GM21529 (cell line): ENCODE results near the gene RAD51D.
"Not testable (repeated sequence)": the region's sequence is repeated elsewhere in the genome, so short reads cannot be mapped to it uniquely, and the experiment has no call there.

Source experiments
- ATAC-seq: cut with Tn5 transposase; IDR thresholded peaks from one replicate; pipeline ENCODE4 v1.9.1; 2021; ENCODE audit not compliant: unreplicated experiment

The RAD51D gene

DNA sequence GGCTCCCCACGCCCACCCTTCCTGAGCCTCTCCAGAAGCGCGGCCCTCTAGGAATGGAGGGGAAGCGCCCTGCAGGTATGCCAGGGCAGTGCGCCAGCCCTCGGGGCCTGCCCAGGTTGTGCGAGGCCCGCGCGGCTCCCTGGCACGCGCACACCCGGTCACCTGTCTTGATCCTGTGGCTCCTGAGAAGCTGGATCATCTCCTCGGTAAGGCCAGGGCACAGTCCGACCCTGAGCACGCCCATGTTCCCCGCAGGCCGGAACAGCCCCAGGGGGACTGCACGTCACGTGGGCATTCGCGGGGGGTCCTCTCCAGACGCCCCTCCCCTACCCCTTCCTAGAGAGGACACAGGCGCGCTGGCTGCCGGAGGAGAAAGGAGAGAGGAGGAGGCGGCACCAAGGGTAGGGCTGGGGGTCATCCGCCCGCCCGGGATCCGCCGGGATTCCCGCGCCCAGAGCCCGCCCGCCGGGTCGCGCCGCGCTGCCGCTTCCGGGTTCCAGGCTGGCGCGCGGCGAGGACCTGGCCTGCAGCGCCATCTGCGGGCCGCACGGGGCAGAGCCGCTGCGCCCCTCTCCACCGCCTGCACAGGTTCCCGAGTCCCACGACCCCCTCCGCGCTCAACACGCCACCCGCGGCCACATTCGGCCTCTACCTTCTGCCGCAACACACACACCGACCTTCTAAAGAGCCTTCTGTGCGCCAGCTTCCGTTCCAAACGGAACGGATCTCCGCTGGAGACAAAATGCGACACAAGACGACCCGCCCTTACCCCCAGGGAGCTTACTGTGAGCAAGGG, at the start of gene RAD51D:
RAD51D (minus strand) TSS at position 491 of the 796 bp plus-strand sequence; CDS start at position 244, 247 bp downstream.
- ATAC-seq, result peak; percentile 81

DNA sequence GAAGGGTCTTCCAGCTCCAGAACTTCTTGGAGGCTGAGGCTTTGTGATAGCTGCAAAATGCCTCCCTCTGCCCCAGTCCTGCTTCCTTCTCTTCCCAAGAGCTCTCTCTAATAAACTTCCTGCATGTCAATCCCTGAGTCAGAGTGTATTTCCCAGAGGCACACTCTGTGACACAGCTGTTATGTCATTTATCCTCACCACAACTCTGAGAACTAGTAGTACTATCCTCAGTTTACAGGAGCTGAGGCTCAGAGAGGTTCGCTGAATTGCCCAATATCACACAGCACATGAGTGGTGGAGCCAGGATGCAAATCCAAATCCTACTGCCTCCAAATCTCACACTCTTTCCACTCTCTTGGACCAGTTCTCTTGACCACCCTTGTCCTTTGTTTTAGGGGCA, 48.0 kb upstream of the RAD51D start:
- ATAC-seq, result no peak

DNA sequence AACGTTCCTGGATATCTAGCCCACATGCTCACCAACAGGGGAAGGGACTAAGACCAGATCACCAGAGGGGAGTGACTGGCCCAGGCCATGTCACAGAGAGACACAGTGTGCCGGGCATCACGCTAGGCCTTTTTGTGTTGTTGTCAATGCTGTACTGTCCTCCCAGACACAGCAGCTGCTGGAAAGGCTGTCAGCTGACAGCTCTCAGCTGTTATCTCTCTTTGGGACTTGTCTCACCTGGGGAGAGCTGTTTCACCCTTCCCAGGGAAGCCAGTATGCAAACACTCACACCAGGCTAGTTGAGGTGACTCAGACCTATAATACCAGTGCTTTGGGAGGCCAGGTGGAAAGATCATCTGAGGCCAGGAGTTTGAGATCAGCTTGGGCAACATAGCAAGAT, 47.4 kb upstream of the RAD51D start:
- ATAC-seq, result no peak

DNA sequence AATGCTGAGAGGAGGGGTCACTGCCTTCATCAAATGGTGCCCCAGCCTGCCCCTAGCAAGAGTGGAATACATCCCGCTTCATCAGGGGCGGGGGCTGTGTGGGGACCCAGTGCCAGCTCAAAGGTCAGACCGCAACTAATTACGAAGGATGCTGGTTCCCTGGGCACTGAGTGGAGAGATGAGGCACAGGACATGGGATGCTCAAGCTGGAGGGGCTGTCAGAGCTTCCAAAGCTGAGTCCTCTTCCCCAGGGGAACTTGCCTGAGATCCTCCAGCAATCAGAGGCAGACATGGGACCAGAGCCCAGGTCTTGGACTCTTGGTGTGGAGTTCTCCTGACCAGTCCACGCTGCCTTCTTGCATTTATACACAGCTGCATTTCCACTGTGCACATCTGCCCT, 46.9 kb upstream of the RAD51D start:
- no peak for ATAC-seq

DNA sequence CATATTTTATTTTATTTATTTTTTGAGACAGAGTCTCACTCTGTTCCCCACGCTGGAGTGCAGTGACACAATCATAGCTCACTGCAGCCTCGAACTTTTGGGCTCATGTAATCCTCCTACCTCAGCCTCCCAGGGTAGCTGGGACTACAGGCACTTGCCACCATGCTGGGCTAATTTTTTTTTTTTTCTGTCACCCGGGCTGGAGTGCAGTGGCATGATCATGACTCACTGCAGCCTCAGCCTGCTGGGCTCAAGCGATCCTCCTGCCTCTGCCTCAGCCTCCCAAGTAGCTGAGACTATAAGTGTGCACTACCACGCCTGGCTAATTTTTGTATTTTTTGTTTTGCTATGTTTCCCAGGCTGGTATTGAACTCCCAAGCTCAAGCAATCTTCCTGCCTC, 45.1 kb upstream of the RAD51D start:
- no peak for ATAC-seq

DNA sequence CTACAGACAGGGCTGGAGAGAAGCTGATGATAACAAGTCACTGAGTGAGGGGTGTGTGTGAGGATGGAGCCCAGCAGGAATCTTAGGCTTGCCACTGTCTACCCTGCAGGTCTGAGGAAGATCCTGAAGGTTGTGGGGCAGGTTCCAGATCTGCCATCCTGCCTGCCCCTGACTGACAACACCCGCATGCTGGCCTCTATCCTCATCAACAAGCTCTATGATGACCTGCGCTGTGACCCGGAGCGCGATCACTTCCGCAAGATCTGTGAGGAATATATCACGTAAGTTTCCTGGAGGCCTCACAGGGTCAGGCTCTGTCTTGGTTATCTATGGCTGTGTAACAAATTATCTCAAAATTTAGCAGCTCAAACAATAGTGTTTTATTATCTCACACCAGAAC, 44.2 kb upstream of the RAD51D start:
- no peak for ATAC-seq

DNA sequence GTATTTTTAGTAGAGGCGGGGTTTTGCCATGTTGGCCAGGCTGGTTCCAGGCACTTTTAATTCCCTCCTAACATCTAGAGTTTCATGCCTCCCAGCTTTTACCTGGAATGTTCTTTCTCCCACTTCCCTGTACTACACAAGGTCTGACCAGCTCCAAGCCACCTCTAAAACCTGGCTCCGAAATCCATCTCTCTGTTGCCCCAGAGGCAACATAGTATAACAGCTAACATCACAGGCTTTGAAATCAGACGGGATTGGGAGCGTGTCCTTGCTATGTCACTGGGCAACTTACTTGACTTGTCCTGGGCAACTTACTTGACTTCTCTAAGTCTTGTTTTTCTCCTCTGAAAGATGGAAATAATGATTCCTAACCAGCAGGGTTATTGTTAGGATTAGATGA, 43.1 kb upstream of the RAD51D start:
- no peak for ATAC-seq

DNA sequence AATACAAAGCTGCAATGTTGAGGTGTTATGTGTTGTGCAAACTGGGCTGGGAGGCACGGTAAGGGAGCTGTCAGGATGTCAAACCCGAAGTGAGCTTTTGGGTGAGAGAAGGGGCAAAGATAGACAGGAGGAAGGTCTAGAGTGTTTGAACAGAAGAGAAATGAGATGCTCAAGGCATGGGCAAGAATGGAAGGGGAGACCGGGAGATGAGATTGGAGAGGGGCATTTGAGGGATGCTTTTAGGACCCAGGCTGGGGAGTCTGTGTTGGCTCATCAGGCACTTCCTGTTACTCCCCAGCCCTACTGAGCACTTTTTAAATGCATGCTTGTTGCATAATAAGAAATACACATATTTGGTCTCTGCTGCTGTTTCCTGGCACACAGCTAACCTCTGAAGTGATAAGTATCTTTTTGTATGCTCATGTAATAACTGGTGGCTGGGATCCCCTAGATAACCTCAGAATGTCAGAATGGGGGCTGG, 41.7 kb upstream of the RAD51D start:
- no peak for ATAC-seq

DNA sequence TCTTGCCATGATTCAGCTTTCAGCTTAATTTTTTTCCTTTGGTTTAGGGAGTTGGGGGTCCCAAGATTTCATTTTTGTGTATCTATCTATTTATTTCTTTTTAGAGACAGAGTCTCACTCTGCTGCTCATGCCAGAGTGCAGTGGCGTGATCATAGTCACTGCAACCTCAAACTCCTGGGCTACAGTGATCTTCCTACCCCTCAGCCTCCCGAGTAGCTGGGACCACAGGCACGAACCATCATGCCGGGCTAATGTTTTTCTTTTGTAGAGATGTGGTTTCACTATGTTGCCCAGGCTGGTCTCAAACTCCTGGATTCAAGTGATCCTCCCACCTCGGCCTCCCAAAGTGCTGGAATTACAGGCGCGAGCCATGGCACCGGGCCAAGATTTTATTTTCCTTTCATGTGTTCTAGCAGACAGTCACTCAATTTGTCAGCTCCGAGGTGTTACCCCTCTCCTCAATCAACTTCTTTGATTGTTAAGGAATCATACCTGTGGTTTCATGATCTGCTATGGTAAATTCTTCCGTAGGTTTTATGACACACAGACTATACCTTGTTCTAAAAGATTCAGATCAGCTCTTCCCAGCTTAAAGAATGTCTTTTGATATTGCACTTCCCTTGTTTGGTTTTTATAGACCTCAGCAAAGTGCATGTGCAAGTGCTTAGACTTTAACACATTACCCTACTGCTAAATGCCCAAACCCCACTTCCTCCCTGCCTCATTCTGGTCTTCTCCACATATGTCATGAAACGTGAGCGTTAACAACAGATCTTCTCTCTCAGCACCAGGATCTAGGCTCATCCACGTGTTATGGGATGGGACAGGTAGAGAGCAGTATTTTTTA, 40.9 kb upstream of the RAD51D start:
- ATAC-seq, result no peak

DNA sequence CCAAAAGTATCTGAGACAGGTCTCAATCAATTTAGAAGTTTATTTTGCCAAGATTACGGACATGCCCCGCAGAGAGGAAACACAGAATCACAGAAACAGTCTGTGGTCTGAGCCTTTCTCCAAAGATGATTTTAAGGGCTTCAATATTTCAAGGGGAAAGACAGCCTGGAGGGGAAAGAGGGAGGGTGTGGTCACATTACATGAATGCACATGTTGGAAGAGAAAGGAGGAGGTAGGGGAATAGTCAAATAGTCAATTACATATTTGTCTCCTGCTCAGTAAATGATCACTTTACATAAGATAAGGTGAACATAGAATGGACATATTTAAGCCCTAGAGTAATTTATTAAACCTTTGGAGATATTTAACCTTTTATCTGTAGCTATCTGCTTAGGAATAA, 40.3 kb upstream of the RAD51D start:
- ATAC-seq, result no peak

DNA sequence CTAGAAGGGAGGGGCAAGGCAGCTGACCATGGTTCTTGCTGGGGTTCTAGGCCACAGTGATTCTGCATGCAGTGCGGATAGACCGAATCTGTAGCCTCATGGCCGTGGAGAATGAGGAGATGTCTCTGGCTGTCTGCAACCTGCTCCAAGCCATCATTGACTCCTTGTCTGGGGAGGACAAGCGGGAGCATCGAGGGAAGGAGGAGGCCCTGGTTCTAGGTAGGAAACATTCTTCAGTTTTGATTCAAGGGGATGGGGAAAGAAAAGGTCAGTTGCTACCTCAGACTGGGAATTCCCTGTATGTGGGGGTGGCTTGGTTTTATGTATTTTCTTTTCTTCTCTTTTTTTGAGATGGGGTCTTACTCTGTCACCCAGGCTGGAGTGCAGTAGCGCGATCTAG, 35.6 kb upstream of the RAD51D start:
- no peak for ATAC-seq

DNA sequence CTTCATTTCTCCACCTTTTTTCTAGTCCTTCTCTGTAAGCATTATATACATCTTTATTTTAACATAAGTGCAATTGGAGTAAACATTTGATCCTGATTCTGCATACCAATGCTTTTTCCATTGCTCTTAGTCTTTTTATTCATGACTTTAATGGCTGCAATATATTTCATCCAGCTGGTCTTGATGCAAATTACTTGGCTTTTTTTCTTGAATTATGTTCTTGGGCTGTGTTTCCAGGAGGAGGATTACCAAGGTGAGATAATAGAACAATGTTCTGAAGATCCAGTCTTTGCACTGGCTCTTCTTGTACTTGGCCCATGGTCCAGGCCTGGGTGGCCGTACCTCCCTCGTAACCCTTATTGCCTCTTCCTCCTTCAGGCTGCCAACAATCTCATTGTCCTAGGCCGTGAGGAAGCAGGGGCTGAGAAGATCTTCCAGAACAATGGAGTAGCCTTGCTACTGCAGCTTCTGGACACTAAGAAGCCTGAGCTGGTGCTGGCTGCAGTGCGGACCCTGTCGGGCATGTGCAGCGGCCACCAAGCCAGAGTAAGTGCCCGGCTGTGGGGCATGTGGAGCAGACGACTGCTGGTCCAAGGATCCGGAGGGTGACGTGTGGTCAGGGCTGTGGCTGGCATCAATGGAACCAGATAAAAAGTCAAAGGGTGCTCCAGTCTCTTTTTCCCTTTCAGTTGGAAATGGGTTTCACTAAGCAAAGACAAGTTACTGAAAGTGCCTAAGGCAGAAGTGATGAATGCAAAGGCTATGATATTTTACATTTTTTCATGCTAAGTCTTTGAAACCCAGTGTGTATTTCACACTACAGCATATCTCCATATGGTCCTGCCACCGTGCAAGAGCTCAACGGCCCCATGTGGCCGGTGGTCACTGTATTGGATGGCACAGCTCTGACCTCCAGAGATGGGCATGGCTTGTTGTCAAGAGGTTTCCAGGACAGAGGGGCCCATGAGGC, 34.8 kb upstream of the RAD51D start:
- ATAC-seq, result no peak

DNA sequence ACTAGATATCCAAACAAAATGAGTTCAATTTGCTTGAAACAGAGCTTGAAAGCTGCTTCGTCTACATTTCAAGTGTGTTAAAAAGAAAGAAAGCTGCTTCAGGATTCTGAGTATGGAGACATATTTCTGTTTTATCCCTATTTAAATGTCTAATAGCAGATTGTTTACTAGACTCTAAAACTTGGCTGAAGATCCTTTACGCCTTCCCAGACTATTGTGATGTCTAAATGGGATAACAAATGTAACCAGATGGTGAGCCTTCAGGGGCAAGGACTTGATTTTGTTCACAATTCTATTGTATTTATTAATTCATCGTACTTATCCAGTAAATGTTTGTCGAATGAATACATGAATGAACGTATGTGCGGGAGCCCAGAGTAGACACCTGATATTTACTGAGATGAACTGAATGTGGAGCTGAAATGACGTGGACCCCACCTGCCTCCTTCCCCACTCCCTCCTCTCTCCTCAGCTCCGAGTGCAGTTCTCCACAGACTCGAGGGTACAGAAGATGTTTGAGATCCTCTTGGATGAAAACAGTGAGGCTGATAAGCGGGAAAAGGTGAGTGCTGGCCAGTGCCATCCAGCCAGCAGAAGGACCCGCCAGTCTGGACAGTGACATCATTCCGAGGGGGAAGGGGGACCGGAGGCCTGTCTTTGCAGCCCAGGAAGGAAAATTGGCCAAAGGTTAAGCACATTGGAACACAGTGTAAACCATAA, 32.9 kb upstream of the RAD51D start:
- no peak for ATAC-seq

DNA sequence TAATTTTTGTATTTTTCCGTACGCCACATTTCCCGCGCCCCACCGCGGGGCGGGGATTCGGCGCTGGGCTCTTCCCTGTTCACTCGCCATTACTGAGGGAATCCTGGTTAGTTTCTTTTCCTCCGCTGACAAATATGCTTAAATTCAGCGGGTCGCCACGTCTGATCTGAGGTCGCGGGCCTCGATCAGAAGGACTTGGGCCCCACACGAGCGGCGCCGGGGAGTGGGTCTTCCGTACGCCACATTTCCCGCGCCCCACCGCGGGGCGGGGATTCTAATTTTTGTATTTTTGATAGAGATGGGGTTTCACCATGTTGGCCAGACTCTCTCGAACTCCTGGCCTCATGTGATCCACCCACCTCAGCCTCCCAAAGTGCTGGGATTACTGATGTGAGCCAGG, 31.4 kb upstream of the RAD51D start:
- ATAC-seq, result not testable (repeated sequence)

DNA sequence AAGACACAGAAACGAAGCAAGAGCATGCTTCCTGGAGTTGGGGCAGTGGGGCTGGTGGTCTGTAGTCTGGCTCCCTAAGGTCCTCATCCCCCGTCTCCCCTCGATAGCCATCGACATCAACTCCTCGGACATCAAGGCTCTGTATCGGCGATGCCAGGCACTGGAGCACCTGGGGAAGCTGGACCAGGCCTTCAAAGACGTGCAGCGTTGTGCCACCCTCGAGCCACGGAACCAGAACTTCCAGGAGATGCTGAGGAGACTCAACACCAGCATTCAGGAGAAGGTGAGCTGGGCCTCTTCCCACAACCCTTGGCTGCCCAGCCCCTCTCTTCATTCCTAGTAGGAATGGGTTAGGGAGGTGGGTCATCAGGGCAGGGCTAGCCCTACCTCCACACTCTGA, 30.3 kb upstream of the RAD51D start:
- no peak for ATAC-seq

DNA sequence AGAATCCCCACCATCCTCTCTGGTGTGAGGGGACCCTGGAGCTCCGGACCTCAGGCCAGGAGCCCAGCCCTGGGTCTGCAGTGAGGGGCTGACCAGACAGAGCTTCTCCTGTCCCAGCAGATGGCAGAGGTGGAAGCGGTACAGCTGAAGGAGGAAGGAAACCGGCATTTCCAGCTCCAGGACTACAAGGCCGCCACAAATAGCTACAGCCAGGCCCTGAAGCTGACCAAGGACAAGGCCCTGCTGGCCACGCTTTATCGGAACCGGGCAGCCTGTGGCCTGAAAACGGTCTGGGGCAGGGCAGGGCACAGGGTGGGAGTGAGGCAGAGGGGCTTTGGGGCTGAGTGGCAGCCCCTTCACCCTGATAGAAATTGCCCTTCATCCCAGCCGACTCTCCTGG, 28.5 kb upstream of the RAD51D start:
- ATAC-seq, result no peak

DNA sequence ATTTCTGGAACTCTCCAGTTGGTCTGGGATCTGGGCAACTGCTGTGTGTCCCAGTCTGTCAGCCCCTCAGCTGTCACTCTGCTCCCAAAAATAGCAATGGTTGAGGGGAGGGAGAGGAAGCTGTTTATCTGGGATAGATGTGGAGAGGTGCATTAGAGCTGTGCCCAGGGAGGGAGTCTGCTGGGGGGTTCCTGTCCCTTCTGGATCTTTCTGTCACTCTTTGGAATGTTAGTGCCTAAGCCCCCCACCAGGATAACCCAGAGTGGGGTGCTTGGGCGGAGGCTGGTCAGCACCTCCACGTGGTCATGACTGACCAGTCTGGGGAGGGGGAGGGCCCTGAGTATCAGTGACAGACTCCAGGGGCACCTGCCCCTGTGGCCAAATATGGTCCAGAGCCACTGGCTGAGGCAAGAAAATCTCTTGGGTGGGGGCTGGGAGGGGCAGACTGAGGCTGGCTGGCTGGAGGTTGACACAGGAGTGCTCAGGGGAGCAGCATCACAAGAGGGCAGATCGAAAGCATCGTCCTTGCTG, 27.8 kb upstream of the RAD51D start, which contains the start of gene UNC45B:
UNC45B (plus strand) TSS at position 443 of the 531 bp plus-strand sequence. CDS start 447 bp downstream, outside the sequence.
- no peak for ATAC-seq

DNA sequence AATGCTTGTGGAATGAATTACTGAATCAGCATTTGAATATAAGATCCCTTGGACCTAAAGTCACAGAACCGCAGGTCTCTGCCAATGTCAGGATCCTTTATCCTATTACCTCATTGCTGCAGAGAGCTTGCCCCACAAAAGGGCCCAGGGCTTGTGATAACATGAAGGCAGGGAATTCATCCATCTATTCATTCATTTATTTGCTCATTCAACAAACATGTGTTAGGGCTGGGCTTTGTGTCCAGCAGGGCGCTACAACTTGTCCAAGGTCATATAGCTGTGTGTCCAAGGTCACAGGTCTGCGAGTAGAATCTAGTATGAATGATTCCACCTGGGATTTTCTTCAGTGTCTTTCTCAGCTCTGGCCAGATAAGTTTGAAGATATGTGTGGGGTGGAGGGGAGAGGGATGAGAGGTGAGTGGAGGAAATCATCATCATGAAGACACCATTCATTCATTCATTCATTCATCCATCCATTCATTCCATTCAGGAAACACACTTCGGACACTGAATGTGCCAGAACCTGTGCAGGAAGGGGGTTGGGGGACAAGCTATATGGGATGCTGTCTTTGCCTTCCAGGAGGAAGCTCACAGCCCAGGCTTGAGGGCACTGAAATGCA, 26.7 kb upstream of the RAD51D start:
- ATAC-seq, result no peak

DNA sequence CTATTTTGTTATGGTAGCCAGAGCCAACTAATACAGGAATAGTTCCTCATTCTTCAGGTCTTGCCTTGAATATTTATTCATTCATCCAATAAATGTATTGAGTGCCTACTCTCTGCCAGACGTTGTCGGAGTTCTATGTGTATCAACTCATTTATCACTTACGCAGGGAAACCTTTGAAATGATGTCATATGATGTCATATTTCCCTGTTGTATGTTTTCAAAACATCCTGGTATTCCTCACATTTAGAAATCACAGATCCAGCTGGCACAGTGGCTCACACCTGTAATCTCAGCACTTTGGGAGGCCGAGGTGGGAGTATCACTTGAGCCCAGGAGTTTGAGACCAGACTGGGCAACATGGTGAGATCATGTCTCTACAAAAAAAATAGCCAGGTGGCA, 25.2 kb upstream of the RAD51D start:
- no peak for ATAC-seq

DNA sequence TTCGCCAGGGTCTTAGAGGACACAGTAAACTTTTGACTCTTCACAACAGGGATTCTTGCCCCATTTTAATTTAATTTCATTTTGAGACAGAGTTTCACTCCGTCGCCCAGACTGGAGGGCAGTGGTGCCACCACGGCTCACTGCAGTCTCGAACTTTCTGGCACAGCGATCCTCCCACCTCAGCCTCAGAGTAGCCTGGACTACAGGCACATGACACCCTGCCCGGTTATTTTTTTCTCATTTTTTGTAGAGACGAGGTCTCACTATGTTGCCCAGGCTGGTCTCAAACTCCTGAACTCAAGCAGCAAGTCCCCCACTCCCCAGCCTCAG, 22.8 kb upstream of the RAD51D start:
- ATAC-seq, result no peak
